Renal cortical epithelial cell (primary cell): ENCODE data around the gene INSRR. TPM values are rescaled to one million over a fixed set of nuclear protein-coding genes. Genes with fewer than 3 reads are reported as not detected.

ENCODE experiments used
- DNase-seq: peaks from one replicate; pipeline ENCODE4 v3.0.0-alpha.2; 2011; ENCODE audit warnings: low read depth
- total RNA-seq: library from RNA; depleted of rRNA; stranded (reverse); fragments of >200 nt; gene quantifications from 2 replicates; pipeline ENCODE4 v1.2.3, GENCODE V29; 2014

INSRR gene
- total RNA-seq, 1 donor from 2014 or later, result not detected

GRCh38 chr1:156894711-156895454 lies 36.0 kb upstream of the INSRR start:
- no peak for DNase-seq

GRCh38 chr1:156894001-156894400 lies 35.1 kb upstream of the INSRR start:
- no peak for DNase-seq

- no peak for DNase-seq
Observed at GRCh38 chr1:156893048-156893953, 34.4 kb upstream of the INSRR start, which contains the start of gene PEAR1. Gene PEAR1 (plus strand): TSS chr1:156893718. CDS start chr1:156903927, 10,209 bp downstream.

GRCh38 chr1:156892190-156893047 lies 33.5 kb upstream of the INSRR start:
- DNase-seq, result peak; percentile 72

GRCh38 chr1:156889802-156890580 lies 31.1 kb upstream of the INSRR start:
- peak; percentile 61 for DNase-seq

GRCh38 chr1:156887734-156888133 lies 28.8 kb upstream of the INSRR start:
- DNase-seq, result no peak

GRCh38 chr1:156887317-156887716 lies 28.4 kb upstream of the INSRR start:
- DNase-seq, result no peak

GRCh38 chr1:156886583-156887281 lies 27.8 kb upstream of the INSRR start:
- DNase-seq, result no peak

- no peak for DNase-seq
Observed at GRCh38 chr1:156885880-156886355, 27.0 kb upstream of the INSRR start.

- DNase-seq, result no peak
Observed at GRCh38 chr1:156885314-156885713, 26.4 kb upstream of the INSRR start.

GRCh38 chr1:156884560-156885184 lies 25.8 kb upstream of the INSRR start:
- DNase-seq, result no peak

- DNase-seq, result no peak
Observed at GRCh38 chr1:156883919-156884318, 25.0 kb upstream of the INSRR start.

- no peak for DNase-seq
Observed at GRCh38 chr1:156882543-156882942, 23.6 kb upstream of the INSRR start.

- DNase-seq, result no peak
Observed at GRCh38 chr1:156881663-156882062, 22.7 kb upstream of the INSRR start.

GRCh38 chr1:156881101-156881500 lies 22.2 kb upstream of the INSRR start:
- DNase-seq, result no peak

GRCh38 chr1:156880473-156880872 lies 21.6 kb upstream of the INSRR start:
- DNase-seq, result no peak

- DNase-seq, result no peak
Observed at GRCh38 chr1:156879876-156880275, 21.0 kb upstream of the INSRR start.

- DNase-seq, result no peak
Observed at GRCh38 chr1:156877433-156878170, 18.7 kb upstream of the INSRR start.

- DNase-seq, result no peak
Observed at GRCh38 chr1:156876281-156876680, 17.4 kb upstream of the INSRR start.
